HG02885 (cell line): ENCODE results near the gene CWC27.

ENCODE experiments used
- ATAC-seq: cut with Tn5 transposase; IDR thresholded peaks from one replicate; pipeline ENCODE4 v1.9.1; 2021; ENCODE audit warnings: mild to moderate bottlenecking; ENCODE audit not compliant: unreplicated experiment, poor library complexity

The CWC27 gene

GRCh38 chr5:65024681-65025080 lies 256.0 kb downstream of the CWC27 start:
- no peak for ATAC-seq

- ATAC-seq, result peak; percentile 81
Observed at GRCh38 chr5:65026816-65027548, 258.3 kb downstream of the CWC27 start.

- ATAC-seq, result no peak
Observed at GRCh38 chr5:65029178-65029577, 260.4 kb downstream of the CWC27 start.

- ATAC-seq, result no peak
Observed at GRCh38 chr5:65030056-65030455, 261.3 kb downstream of the CWC27 start.

GRCh38 chr5:65032250-65032649 lies 263.5 kb downstream of the CWC27 start:
- ATAC-seq, result no peak

- ATAC-seq, result no peak
Observed at GRCh38 chr5:65034029-65034812, 265.5 kb downstream of the CWC27 start.

- peak; percentile 13 for ATAC-seq
Observed at GRCh38 chr5:65034813-65035209, 266.1 kb downstream of the CWC27 start.

- ATAC-seq, result peak; percentile 82
Observed at GRCh38 chr5:65035211-65036206, 266.8 kb downstream of the CWC27 start.

GRCh38 chr5:65037831-65038815 lies 269.4 kb downstream of the CWC27 start:
- ATAC-seq, result no peak

- ATAC-seq, result no peak
Observed at GRCh38 chr5:65041296-65042158, 272.8 kb downstream of the CWC27 start.

GRCh38 chr5:65043843-65044359 lies 275.2 kb downstream of the CWC27 start:
- peak; percentile 47 for ATAC-seq

GRCh38 chr5:65047225-65047624 lies 278.5 kb downstream of the CWC27 start:
- no peak for ATAC-seq

GRCh38 chr5:65047948-65048690 lies 279.4 kb downstream of the CWC27 start:
- peak; percentile 47 for ATAC-seq

- ATAC-seq, result peak; percentile 42
Observed at GRCh38 chr5:65050140-65050539, 281.4 kb downstream of the CWC27 start.

GRCh38 chr5:65050826-65051498 lies 282.2 kb downstream of the CWC27 start:
- no peak for ATAC-seq

- no peak for ATAC-seq
Observed at GRCh38 chr5:65055938-65056337, 287.2 kb downstream of the CWC27 start.
